H1 (cell line): ENCODE measurements around the gene WDR7. TPM values are rescaled to one million over a fixed set of nuclear protein-coding genes. Genes with fewer than 3 reads are reported as not detected.
A peak's percentile ranks its signal among the peaks of the same experiment; 100 is the strongest.

ENCODE experiments used
- CTCF ChIA-PET: fragments of 300-600 bp; sonication (Branson Sonifier 250); formaldehyde crosslinking; loops from one replicate; lab custom pipeline; 2021; ENCODE audit not compliant: partially characterized antibody; lab: Charles Lee
- POLR2A ChIA-PET: fragments of 300-600 bp; sonication (Branson Sonifier 250); formaldehyde crosslinking; loops from one replicate; lab custom pipeline; 2021; ENCODE audit warnings: inconsistent platforms; ENCODE audit not compliant: partially characterized antibody; lab: Charles Lee
- DNase-seq, 2 experiments: peaks; one replicate each; pipeline versions ENCODE4 v3.0.0 to v3.0.0-alpha.2; 2010 to 2022; ENCODE audit warnings: low spot score in 2 of 2, low read depth in 1 of 2, mixed read lengths in 1 of 2
- FAIRE-seq: peaks from 2 replicates; lab custom pipeline; 2011; peaks lifted over from hg19 to GRCh38; lab: Jason Lieb, UNC
- H2AFZ ChIP-seq: 2 replicates; pipeline ENCODE4 v1.8.1; 2012; ENCODE audit warnings: low read length, inconsistent platforms
- H2AK5ac ChIP-seq: 2 replicates; pipeline ENCODE4 v1.6.1; 2013; ENCODE audit warnings: low read depth, low read length
- H2BK120ac ChIP-seq: replicated peaks from 2 replicates; pipeline ENCODE3; 2013; ENCODE audit warnings: low read depth, low read length, inconsistent platforms
- H2BK12ac ChIP-seq: 2 replicates; pipeline ENCODE4 v1.6.1; 2013; ENCODE audit warnings: low read depth, low read length
- H2BK15ac ChIP-seq: 2 replicates; pipeline ENCODE4 v1.6.1; 2013; ENCODE audit warnings: low read length
- H2BK20ac ChIP-seq: 2 replicates; pipeline ENCODE4 v1.6.1; 2013; ENCODE audit warnings: low read length
- H2BK5ac ChIP-seq: 2 replicates; pipeline ENCODE4 v1.6.1; 2013; ENCODE audit warnings: low read depth, low read length
- H3K14ac ChIP-seq: 2 replicates; pipeline ENCODE4 v1.6.1; 2013; ENCODE audit warnings: inconsistent platforms; ENCODE audit not compliant: insufficient read length
- H3K18ac ChIP-seq: 2 replicates; pipeline ENCODE4 v1.6.1; 2013; ENCODE audit warnings: low read length; ENCODE audit errors: extremely low read depth
- H3K23ac ChIP-seq: 2 replicates; pipeline ENCODE4 v1.6.1; 2013; ENCODE audit warnings: inconsistent platforms; ENCODE audit not compliant: insufficient read length
- H3K23me2 ChIP-seq: 2 replicates; pipeline ENCODE4 v1.6.1; 2013; ENCODE audit warnings: low read depth, low read length
- H3K27ac ChIP-seq: 2 replicates; pipeline ENCODE4 v1.6.1; 2011; ENCODE audit warnings: low read depth, low read length, inconsistent platforms
- H3K27me3 ChIP-seq, 4 experiments: replicated peaks in 1 of 4; 1 replicate in 1 of 4; 2 replicates in 3 of 4; pipeline versions ENCODE4 v1.6.1 to v1.8.1; 2011 to 2013; ENCODE audit warnings: low read length in 3 of 4, mild to moderate bottlenecking in 3 of 4, inconsistent platforms in 2 of 4, mixed read lengths in 2 of 4, moderate library complexity in 1 of 4; ENCODE audit not compliant: control insufficient read depth in 3 of 4, insufficient read depth in 3 of 4; ENCODE audit errors: extremely low read depth in 1 of 4
- H3K36me3 ChIP-seq, 4 experiments: 2 replicates each; pipeline versions ENCODE4 v1.6.1 to v1.8.1; 2011 to 2013; ENCODE audit warnings: mild to moderate bottlenecking in 4 of 4, low read length in 3 of 4, moderate library complexity in 2 of 4, control low read depth in 1 of 4, inconsistent platforms in 1 of 4; ENCODE audit not compliant: insufficient read depth in 4 of 4, control insufficient read depth in 2 of 4
- H3K4ac ChIP-seq: replicated peaks from 2 replicates; pipeline ENCODE3; 2013; ENCODE audit warnings: low read length, low read depth, mixed read lengths, inconsistent platforms; ENCODE audit not compliant: insufficient read length
- H3K4me1 ChIP-seq, 4 experiments: replicated peaks in 1 of 4; 1 replicate in 1 of 4; 2 replicates in 3 of 4; pipeline versions ENCODE4 v1.6.1 to v1.8.1; 2011 to 2013; ENCODE audit warnings: low read length in 3 of 4, inconsistent platforms in 2 of 4, mixed read lengths in 1 of 4; ENCODE audit not compliant: insufficient read depth in 4 of 4, control insufficient read depth in 3 of 4
- H3K4me2 ChIP-seq, 2 experiments: 2 replicates each; pipeline versions ENCODE4 v1.6.1 to v1.8.1; 2011 to 2013; ENCODE audit warnings: low read depth in 2 of 2, low read length in 2 of 2, control low read depth in 1 of 2, inconsistent platforms in 1 of 2, mild to moderate bottlenecking in 1 of 2; ENCODE audit not compliant: insufficient read depth in 1 of 2
- H3K4me3 ChIP-seq, 4 experiments: fragments of 200-600, 300-600 bp in 1 of 4; sonication (generic), shearing (Covaris generic), sonication (Bioruptor Twin) in 1 of 4; 2 replicates each; pipeline versions ENCODE4 v1.5.1 to v1.8.1; 2011 to 2016; ENCODE audit warnings: low read length in 4 of 4, low read depth in 3 of 4, control low read depth in 2 of 4, inconsistent platforms in 2 of 4, mild to moderate bottlenecking in 2 of 4, mixed read lengths in 1 of 4, moderate library complexity in 1 of 4; ENCODE audit not compliant: insufficient read depth in 2 of 4; ENCODE audit errors: extremely low read depth in 1 of 4
- H3K56ac ChIP-seq: replicated peaks from 2 replicates; pipeline ENCODE3; 2013; ENCODE audit warnings: low read depth, mild to moderate bottlenecking, mixed read lengths, low read length, inconsistent platforms; ENCODE audit not compliant: insufficient read length
- H3K79me1 ChIP-seq: 2 replicates; pipeline ENCODE4 v1.6.1; 2013; ENCODE audit warnings: low read depth, low read length, control low read depth
- H3K79me2 ChIP-seq, 2 experiments: 2 replicates each; pipeline versions ENCODE4 v1.6.1 to v1.8.1; 2012 to 2013; ENCODE audit warnings: low read length in 2 of 2, mild to moderate bottlenecking in 2 of 2, inconsistent platforms in 1 of 2; ENCODE audit not compliant: insufficient read depth in 2 of 2, control insufficient read depth in 1 of 2
- H3K9ac ChIP-seq, 4 experiments: replicated peaks in 1 of 4; 1 replicate in 1 of 4; 2 replicates in 3 of 4; pipeline versions ENCODE4 v1.6.1 to v1.8.1; 2011 to 2013; ENCODE audit warnings: low read depth in 3 of 4, low read length in 3 of 4, control low read depth in 2 of 4, mild to moderate bottlenecking in 2 of 4, moderate library complexity in 2 of 4, inconsistent platforms in 1 of 4; ENCODE audit errors: extremely low read depth in 1 of 4
- H3K9me3 ChIP-seq, 2 experiments: 2 replicates each; pipeline versions ENCODE4 v1.6.1 to v1.8.1; 2012 to 2013; ENCODE audit warnings: mild to moderate bottlenecking in 2 of 2, moderate library complexity in 2 of 2, control low read depth in 1 of 2, inconsistent platforms in 1 of 2, low read depth in 1 of 2, low read length in 1 of 2, mixed read lengths in 1 of 2; ENCODE audit not compliant: insufficient read depth in 2 of 2
- H4K20me1 ChIP-seq, 2 experiments: replicated peaks in 1 of 2; 2 replicates each; pipeline versions ENCODE3 to v1.8.1; 2011 to 2013; ENCODE audit warnings: inconsistent platforms in 2 of 2, low read length in 2 of 2, mild to moderate bottlenecking in 1 of 2; ENCODE audit not compliant: insufficient read depth in 2 of 2, control insufficient read depth in 1 of 2
- H4K5ac ChIP-seq: 2 replicates; pipeline ENCODE4 v1.6.1; 2013; ENCODE audit warnings: low read length, low read depth, mixed read lengths, inconsistent platforms; ENCODE audit not compliant: insufficient read length
- H4K8ac ChIP-seq: 2 replicates; pipeline ENCODE4 v1.8.0; 2013; ENCODE audit warnings: mild to moderate bottlenecking, moderate library complexity, low read length, inconsistent platforms; ENCODE audit not compliant: insufficient read depth; ENCODE audit errors: extremely low read depth
- H4K91ac ChIP-seq: replicated peaks from 2 replicates; pipeline ENCODE3; 2013; ENCODE audit warnings: low read length, mixed read lengths, inconsistent platforms; ENCODE audit not compliant: insufficient read length
- BRCA1 ChIP-seq: IDR thresholded peaks from 2 replicates; pipeline ENCODE4 v1.6.1; 2012; ENCODE audit warnings: low read depth, low read length, improper control_type of control experiment
- CBX8 ChIP-seq: fragments of 300-800, 300-1000 bp; sonication (generic); IDR thresholded peaks from 2 replicates; pipeline ENCODE4 v1.7.1; 2016; ENCODE audit warnings: low read depth, low read length, borderline replicate concordance
- GABPA ChIP-seq: IDR thresholded peaks from 2 replicates; pipeline ENCODE4 v1.6.1; 2011; ENCODE audit warnings: mild to moderate bottlenecking, low read length, moderate library complexity, borderline replicate concordance; ENCODE audit not compliant: insufficient read depth
- HDAC2 ChIP-seq, 2 experiments: fragments of 300-600 bp in 1 of 2; sonication (generic) in 1 of 2; IDR thresholded peaks; 2 replicates each; pipeline ENCODE4 v1.6.1; 2011 to 2012; ENCODE audit warnings: low read depth in 2 of 2, low read length in 2 of 2, mild to moderate bottlenecking in 2 of 2, moderate library complexity in 2 of 2, borderline replicate concordance in 1 of 2, inconsistent platforms in 1 of 2
- KDM4A ChIP-seq: IDR thresholded peaks from one replicate; pipeline ENCODE4 v1.7.1; 2012; ENCODE audit warnings: low read depth, mild to moderate bottlenecking, moderate library complexity, low read length, inconsistent platforms; ENCODE audit not compliant: severe bottlenecking
- NANOG ChIP-seq: IDR thresholded peaks from 2 replicates; pipeline ENCODE4 v1.6.1; 2011; ENCODE audit warnings: low read length, low read depth, mild to moderate bottlenecking, inconsistent platforms; ENCODE audit not compliant: insufficient read depth, poor library complexity, severe bottlenecking
- PHF8 ChIP-seq: fragments of 200-600 bp; sonication (generic); conservative IDR thresholded peaks from 2 replicates; pipeline ENCODE4 v1.7.1; 2012; ENCODE audit warnings: low read depth, mild to moderate bottlenecking, inconsistent platforms, low read length, moderate library complexity
- POLR2AphosphoS5 ChIP-seq: IDR thresholded peaks from 2 replicates; pipeline ENCODE4 v1.6.1; 2011; ENCODE audit warnings: low read depth, low read length
- POU5F1 ChIP-seq: IDR thresholded peaks from 2 replicates; pipeline ENCODE4 v1.6.1; 2011; ENCODE audit warnings: low read depth, mild to moderate bottlenecking, low read length, moderate library complexity
- SIN3A ChIP-seq, 2 experiments: IDR thresholded peaks in 1 of 2; conservative IDR thresholded peaks in 1 of 2; 2 replicates each; pipeline ENCODE4 v1.6.1; 2011 to 2012; ENCODE audit warnings: low read length in 2 of 2, improper control_type of control experiment in 1 of 2, low read depth in 1 of 2, mild to moderate bottlenecking in 1 of 2
- TAF7 ChIP-seq: optimal IDR thresholded peaks from 2 replicates; pipeline ENCODE3; 2011; ENCODE audit warnings: low read depth, mild to moderate bottlenecking, inconsistent platforms, low read length, moderate library complexity, borderline replicate concordance
- TCF12 ChIP-seq: IDR thresholded peaks from 2 replicates; pipeline ENCODE4 v1.6.1; 2011; ENCODE audit warnings: low read depth, mild to moderate bottlenecking, low read length
- TEAD4 ChIP-seq: IDR thresholded peaks from 2 replicates; pipeline ENCODE4 v1.6.1; 2012; ENCODE audit warnings: low read depth, low read length, inconsistent platforms, mixed read lengths
- WGBS, 2 experiments: shearing (Covaris generic) in 1 of 2; methylation state at CpG; one replicate each; pipeline versions ENCODE4 v1.1.6 to v1.1.7; 2013 to 2015; ENCODE audit warnings: low lambda C conversion rate in 2 of 2, mixed read lengths in 2 of 2, inconsistent platforms in 1 of 2, low coverage in 1 of 2, missing lambda C conversion rate in 1 of 2; ENCODE audit not compliant: insufficient replicate concordance in 2 of 2, insufficient coverage in 1 of 2, insufficient read length in 1 of 2; ENCODE audit errors: extremely low coverage in 1 of 2, missing lambda C conversion rate in 1 of 2; 5-methylcytosine and 5-hydroxymethylcytosine counted together
- polyA plus RNA-seq, 7 experiments: library from polyadenylated mRNA; depleted of rRNA in 3 of 7; stranded (reverse) in 5 of 7; unstranded in 2 of 7; fragments of >200 nt in 5 of 7; fragments of 200-250 nt in 2 of 7; gene quantifications; 1 replicate in 5 of 7; 2 replicates in 1 of 7; 4 replicates in 1 of 7; pipeline versions ENCODE4 v1.2.1 to v1.2.3, GENCODE V29; 2011 to 2013; ENCODE audit warnings: missing spikeins in 2 of 7, mixed read lengths in 2 of 7
- total RNA-seq: library from RNA; stranded (reverse); fragmentation: NEBNext Ultra II Directional; extraction: Animal tissue kit (Norgen Biotek cat#: 25700); gene quantifications from 2 replicates; pipeline ENCODE4 v1.2.1, GENCODE V29; 2021

WDR7 gene
- total and polyA plus RNA-seq, 2 of the 8 experiments (the other 6 are each of a cell fraction or from before 2014, with no cell fraction given), result 5.5 to 15.2 TPM

DNA sequence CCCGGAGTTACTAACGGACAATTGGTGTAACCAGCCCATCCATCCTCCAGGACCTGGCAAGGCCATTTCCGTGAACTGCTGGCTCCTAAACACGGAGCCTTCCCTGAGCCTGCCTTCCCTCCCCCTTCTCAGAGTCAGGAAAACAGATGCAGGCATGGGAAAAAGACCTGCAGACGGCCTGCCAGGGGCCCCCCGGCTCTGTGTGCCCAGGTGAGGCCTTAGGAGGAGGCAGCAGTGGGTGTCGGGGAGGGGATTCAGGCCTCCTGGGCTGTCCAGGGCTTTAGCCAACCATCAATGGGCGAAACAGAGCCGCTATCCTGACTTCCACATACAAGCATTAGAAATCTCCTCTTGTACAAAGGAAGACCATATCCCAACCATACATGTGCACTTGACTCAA lies 427.5 kb downstream of the WDR7 start:
- CTCF ChIA-PET, result no interaction called here
- no peak overlapping the region for H4K91ac ChIP-seq
- no peak for TF ChIP-seq BRCA1
- no peak for TF ChIP-seq TAF7
- no peak for TF ChIP-seq GABPA
- TF ChIP-seq SIN3A (conservative IDR thresholded peaks at IDR 0.05 in 1 of 2, IDR thresholded peaks at IDR 0.05 in 1 of 2; ENCODE audit: low read depth in 1 of 2, low read length in 2 of 2), result no peak
- no peak for TF ChIP-seq POU5F1
- no peak for TF ChIP-seq TCF12
- no peak for TF ChIP-seq KDM4A
- TF ChIP-seq HDAC2 (IDR thresholded peaks at IDR 0.05; ENCODE audit: borderline replicate concordance in 1 of 2, low read depth in 2 of 2, low read length in 2 of 2), result no peak
- TF ChIP-seq PHF8, result no peak
- TF ChIP-seq CBX8, result no peak
- TF ChIP-seq TEAD4, result no peak
- no peak for TF ChIP-seq NANOG
- TF ChIP-seq POLR2AphosphoS5, result no peak

More for the DNA sequence above, 427.5 kb downstream of the WDR7 start:
- Histone ChIP-seq H3K36me3 (no peaks in the 10 kb centered on the region), H3K27me3 (no peaks in the 10 kb centered on the region), H3K18ac (no peak overlapping the region), H3K23me2 (no peaks in the 10 kb centered on the region), H3K4me3 (no peak overlapping the region), H3K9me3 (no peaks in the 10 kb centered on the region), H2BK15ac (0 out of 2 replicates have a peak overlapping the region, but pooled peaks have one; percentile 65), H3K56ac (no peak overlapping the region), H3K79me2 (no peaks in the 10 kb centered on the region), H2AFZ (no peak overlapping the region), H2BK120ac (no peak overlapping the region), H2AK5ac (no peak overlapping the region; the same call in 1 of the 2 replicates), H4K8ac (no peak overlapping the region), H3K9ac (no peak overlapping the region), H3K14ac (no peak overlapping the region), H4K5ac (no peak overlapping the region), H3K4me1 (peaks cover 0 to 21% (median 7%) of the 10 kb centered on the region in 4 experiments; a peak in 4 of 7 replicates), H3K27ac (no peak overlapping the region), H3K23ac (no peak overlapping the region), H2BK12ac (peak overlapping the region; percentile 71; the same call in 1 of the 2 replicates), H3K4me2 (no peak overlapping the region), H2BK5ac (0 out of 2 replicates have a peak overlapping the region, but pooled peaks have one; percentile 7), H4K20me1 (no peaks in the 10 kb centered on the region), H3K4ac (no peak overlapping the region), H2BK20ac (peak overlapping the region; percentile 55; the same call in 1 of the 2 replicates), H3K79me1 (no peaks in the 10 kb centered on the region)
- FAIRE-seq, result no peak
- no peak for DNase-seq
- WGBS, 2 experiments, result 88% methylated on average over 9 of the region's 9 CpGs; no CpG with 5 or more reads in 1 of the 2 experiments
- POLR2A ChIA-PET, result no interaction called here
